GM19023 (cell line): Measurements from ENCODE around the gene MUC3A.

Source experiments
- ATAC-seq: cut with Tn5 transposase; IDR thresholded peaks from one replicate; pipeline ENCODE4 v1.9.1; 2021; ENCODE audit warnings: mild to moderate bottlenecking, moderate library complexity; ENCODE audit not compliant: unreplicated experiment

The MUC3A gene

GRCh38 chr7:100943693-100944092 is 5.6 kb upstream of the MUC3A start:
- ATAC-seq: no peak

- no peak for ATAC-seq
Observed at GRCh38 chr7:100944138-100944537, 5.2 kb upstream of the MUC3A start.

GRCh38 chr7:100946111-100946510 is 3.2 kb upstream of the MUC3A start:
- ATAC-seq: no peak

- no peak for ATAC-seq
Observed at GRCh38 chr7:100946766-100947365, 2.5 kb upstream of the MUC3A start.

- ATAC-seq: no peak
Observed at GRCh38 chr7:100947792-100948191, 1.5 kb upstream of the MUC3A start.

GRCh38 chr7:100949933-100950443 is 654 bp downstream of the MUC3A start:
- no peak for ATAC-seq

- no peak for ATAC-seq
Observed at GRCh38 chr7:100951172-100951571, 1.8 kb downstream of the MUC3A start.

- no peak for ATAC-seq
Observed at GRCh38 chr7:100951888-100952560, 2.7 kb downstream of the MUC3A start.

GRCh38 chr7:100952641-100953040 is 3.3 kb downstream of the MUC3A start:
- ATAC-seq: no peak

- no peak for ATAC-seq
Observed at GRCh38 chr7:100957832-100958421, 8.6 kb downstream of the MUC3A start.

GRCh38 chr7:100959894-100960293 is 10.6 kb downstream of the MUC3A start:
- no peak for ATAC-seq

- no peak for ATAC-seq
Observed at GRCh38 chr7:100962537-100962936, 13.2 kb downstream of the MUC3A start.

GRCh38 chr7:100963386-100963785 is 14.1 kb downstream of the MUC3A start:
- ATAC-seq: no peak

GRCh38 chr7:100963874-100964273 is 14.5 kb downstream of the MUC3A start:
- no peak for ATAC-seq

- ATAC-seq: no peak
Observed at GRCh38 chr7:100964630-100965029, 15.3 kb downstream of the MUC3A start.

GRCh38 chr7:100965045-100965722 is 15.8 kb downstream of the MUC3A start:
- no peak for ATAC-seq

- ATAC-seq: no peak
Observed at GRCh38 chr7:100965723-100966541, 16.6 kb downstream of the MUC3A start.

- ATAC-seq: no peak
Observed at GRCh38 chr7:100966542-100967291, 17.4 kb downstream of the MUC3A start.

- ATAC-seq: no peak
Observed at GRCh38 chr7:100967292-100967863, 18.0 kb downstream of the MUC3A start.

GRCh38 chr7:100968031-100968430 is 18.7 kb downstream of the MUC3A start:
- ATAC-seq: no peak
